Right atrium auricular region (tissue), 2 donors: ENCODE results near the gene MMADHC. TPM values are rescaled to one million over a fixed set of nuclear protein-coding genes. Genes with fewer than 3 reads are reported as not detected.

Experiments
- DNase-seq: peaks from one replicate; pipeline ENCODE4 v3.0.0-alpha.2; 2019; ENCODE audit warnings: low spot score
- H3K27ac ChIP-seq, 2 donors: fragments of 200-600 bp; sonication (generic); 1 replicate in 1 of 2; 2 replicates in 1 of 2; pipeline ENCODE4 v1.5.1; 2016 to 2019
- H3K27me3 ChIP-seq, 2 donors: fragments of 200-600 bp; sonication (generic); one replicate each; pipeline versions ENCODE4 v1.5.1 to v1.6.0; 2017 to 2019
- H3K36me3 ChIP-seq: fragments of 200-600 bp; sonication (generic); one replicate; pipeline ENCODE4 v1.5.1; 2016
- H3K4me1 ChIP-seq, 2 donors: fragments of 200-600 bp; sonication (generic); one replicate each; pipeline versions ENCODE4 v1.5.1 to v1.6.0; 2017 to 2019
- H3K4me3 ChIP-seq, 2 donors: fragments of 200-600 bp; sonication (generic); 1 replicate in 1 of 2; 2 replicates in 1 of 2; pipeline ENCODE4 v1.5.1; 2017 to 2019; ENCODE audit warnings: mild to moderate bottlenecking in 1 of 2, moderate library complexity in 1 of 2
- H3K9me3 ChIP-seq, 2 donors: fragments of 200-600 bp; sonication (generic); one replicate each; pipeline ENCODE4 v1.5.1; 2019
- total RNA-seq, 2 donors: library from RNA; depleted of rRNA; stranded (reverse); fragments of >200 nt; gene quantifications; one replicate each; pipeline ENCODE4 v1.1.0, GENCODE V29; 2016
- TF ChIP-seq, protein P1 (sequence below), 2 donors: fragments of 200-600 bp; sonication (generic); IDR thresholded peaks; one replicate each; pipeline ENCODE4 v1.5.1; 2019; ENCODE audit warnings: antibody characterized with exemption in 2 of 2

The MMADHC gene
- total RNA-seq, 2 donors from 2014 or later: 82.3 to 90.5 TPM

DNA sequence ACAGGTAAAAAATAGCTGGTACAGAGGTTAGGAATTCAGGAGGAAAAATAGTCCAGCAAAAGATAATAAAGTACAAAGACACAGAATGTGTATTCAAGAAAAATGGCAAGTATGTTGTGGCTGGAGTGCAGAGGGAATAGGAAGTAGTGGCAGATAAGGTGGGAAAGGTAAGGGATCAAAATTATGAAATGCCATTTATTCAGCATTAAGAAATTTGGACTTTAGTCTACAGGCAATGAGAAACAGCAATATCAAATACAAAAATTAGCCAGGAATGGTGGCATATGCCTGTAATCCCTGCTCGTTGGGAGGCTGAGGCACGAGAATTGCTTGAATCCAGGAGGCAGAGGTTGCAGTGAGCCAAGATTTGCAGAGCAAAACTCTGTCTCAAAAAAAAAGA is 10.3 kb downstream of the MMADHC start:
- DNase-seq: no peak
- H3K36me3 ChIP-seq: peaks cover 64% of the 10 kb centered on the region

DNA sequence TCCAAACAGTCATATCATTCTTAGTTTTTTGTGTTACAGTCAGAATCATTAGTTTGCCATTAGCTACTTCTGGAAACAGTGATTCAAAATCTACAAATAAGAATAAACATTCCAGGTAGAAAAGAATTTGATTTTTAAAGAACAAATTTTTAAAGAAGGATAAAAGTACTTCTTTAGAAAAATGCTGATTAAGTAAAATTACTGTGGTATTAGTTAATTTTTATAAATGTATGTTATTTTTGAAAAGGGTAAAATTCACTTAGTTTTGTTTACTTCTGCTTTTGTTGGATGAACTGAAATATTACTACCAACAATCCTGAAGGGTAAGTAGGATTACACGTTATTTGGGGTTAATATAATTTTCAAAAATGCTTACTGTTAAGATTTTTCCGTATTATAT is 11.8 kb downstream of the MMADHC start:
- Histone ChIP-seq H3K9me3 (no peaks in the 10 kb centered on the region), H3K4me3 (no peak overlapping the region), H3K36me3 (peaks cover 61% of the 10 kb centered on the region), H3K27ac (no peak overlapping the region), H3K4me1 (peaks cover 0 to 23% of the 10 kb centered on the region in 2 donors), H3K27me3 (no peaks in the 10 kb centered on the region)
- TF ChIP-seq, protein P1, sequence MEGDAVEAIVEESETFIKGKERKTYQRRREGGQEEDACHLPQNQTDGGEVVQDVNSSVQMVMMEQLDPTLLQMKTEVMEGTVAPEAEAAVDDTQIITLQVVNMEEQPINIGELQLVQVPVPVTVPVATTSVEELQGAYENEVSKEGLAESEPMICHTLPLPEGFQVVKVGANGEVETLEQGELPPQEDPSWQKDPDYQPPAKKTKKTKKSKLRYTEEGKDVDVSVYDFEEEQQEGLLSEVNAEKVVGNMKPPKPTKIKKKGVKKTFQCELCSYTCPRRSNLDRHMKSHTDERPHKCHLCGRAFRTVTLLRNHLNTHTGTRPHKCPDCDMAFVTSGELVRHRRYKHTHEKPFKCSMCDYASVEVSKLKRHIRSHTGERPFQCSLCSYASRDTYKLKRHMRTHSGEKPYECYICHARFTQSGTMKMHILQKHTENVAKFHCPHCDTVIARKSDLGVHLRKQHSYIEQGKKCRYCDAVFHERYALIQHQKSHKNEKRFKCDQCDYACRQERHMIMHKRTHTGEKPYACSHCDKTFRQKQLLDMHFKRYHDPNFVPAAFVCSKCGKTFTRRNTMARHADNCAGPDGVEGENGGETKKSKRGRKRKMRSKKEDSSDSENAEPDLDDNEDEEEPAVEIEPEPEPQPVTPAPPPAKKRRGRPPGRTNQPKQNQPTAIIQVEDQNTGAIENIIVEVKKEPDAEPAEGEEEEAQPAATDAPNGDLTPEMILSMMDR (IDR thresholded peaks at IDR 0.05): no peak
- no peak for DNase-seq

More for the DNA sequence above, 10.3 kb downstream of the MMADHC start:
- TF ChIP-seq, protein P1 (IDR thresholded peaks at IDR 0.05): no peak
- Histone ChIP-seq H3K4me1 (peaks cover 0 to 21% of the 10 kb centered on the region in 2 donors), H3K27me3 (no peaks in the 10 kb centered on the region), H3K4me3 (no peak overlapping the region), H3K9me3 (no peaks in the 10 kb centered on the region), H3K27ac (no peak overlapping the region)

DNA sequence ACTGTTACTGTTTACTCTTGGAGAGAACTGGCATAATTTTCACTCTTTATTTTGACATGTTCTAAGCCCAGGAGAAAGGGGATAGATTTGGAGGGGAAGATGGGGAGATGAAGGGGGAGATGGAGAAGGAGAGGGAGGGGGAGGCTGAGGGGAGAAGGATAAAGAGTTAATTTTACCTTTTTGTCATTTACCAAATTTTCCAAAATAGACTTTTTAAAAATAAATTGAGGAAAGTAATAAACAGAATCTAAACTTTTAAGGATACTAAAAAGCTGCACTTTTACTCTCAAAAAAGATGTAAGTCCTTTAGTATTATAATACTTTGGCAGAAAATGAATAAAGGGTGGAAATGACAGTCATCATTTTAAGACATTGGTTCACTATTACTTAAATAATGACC is 12.3 kb downstream of the MMADHC start:
- H3K27ac ChIP-seq: no peak overlapping the region
- H3K36me3 ChIP-seq: peaks cover 62% of the 10 kb centered on the region
- H3K4me3 ChIP-seq: no peak overlapping the region

GRCh38 chr2:149573760-149574159 is 13.8 kb downstream of the MMADHC start:
- TF ChIP-seq, protein P1 (IDR thresholded peaks at IDR 0.05): peak in 1 of 2 donors; percentile 42
- Histone ChIP-seq H3K4me3 (no peak overlapping the region), H3K36me3 (peaks cover 69% of the 10 kb centered on the region), H3K27ac (no peak overlapping the region), H3K9me3 (no peaks in the 10 kb centered on the region), H3K27me3 (no peaks in the 10 kb centered on the region), H3K4me1 (peaks cover 0 to 12% of the 10 kb centered on the region in 2 donors)
- DNase-seq: no peak

More for the DNA sequence above, 12.3 kb downstream of the MMADHC start:
- Histone ChIP-seq H3K4me1 (peaks cover 0 to 20% of the 10 kb centered on the region in 2 donors), H3K9me3 (no peaks in the 10 kb centered on the region), H3K27me3 (no peaks in the 10 kb centered on the region)
- TF ChIP-seq, protein P1 (IDR thresholded peaks at IDR 0.05): no peak
- no peak for DNase-seq

GRCh38 chr2:149572102-149572953 is 15.2 kb downstream of the MMADHC start:
- peak overlapping the region in 1 of 2 donors; percentile 31 for H3K27ac ChIP-seq
- peaks cover 0 to 12% of the 10 kb centered on the region in 2 donors for H3K4me1 ChIP-seq
- DNase-seq: no peak
- H3K36me3 ChIP-seq: peaks cover 68% of the 10 kb centered on the region
- H3K27me3 ChIP-seq: no peaks in the 10 kb centered on the region
- H3K4me3 ChIP-seq: no peak overlapping the region
- TF ChIP-seq, protein P1 (IDR thresholded peaks at IDR 0.05): no peak
- no peaks in the 10 kb centered on the region for H3K9me3 ChIP-seq
